GM18502 (cell line): ENCODE data around the gene LRMDA.

Experiments used
- ATAC-seq: cut with Tn5 transposase; IDR thresholded peaks from one replicate; pipeline ENCODE4 v1.9.1; 2021; ENCODE audit warnings: mild to moderate bottlenecking; ENCODE audit not compliant: unreplicated experiment, poor library complexity

LRMDA gene

GRCh38 chr10:76190634-76191270, 759.3 kb downstream of the LRMDA start:
- ATAC-seq, result no peak

- ATAC-seq, result no peak
Measured at GRCh38 chr10:76191336-76191735, 759.9 kb downstream of the LRMDA start.

- ATAC-seq, result no peak
Measured at GRCh38 chr10:76192151-76192550, 760.7 kb downstream of the LRMDA start.

- no peak for ATAC-seq
Measured at GRCh38 chr10:76192694-76193320, 761.4 kb downstream of the LRMDA start.

- no peak for ATAC-seq
Measured at GRCh38 chr10:76195654-76196390, 764.4 kb downstream of the LRMDA start.

GRCh38 chr10:76197293-76197692, 765.9 kb downstream of the LRMDA start:
- no peak for ATAC-seq

- ATAC-seq, result no peak
Measured at GRCh38 chr10:76198287-76199035, 767.0 kb downstream of the LRMDA start.

GRCh38 chr10:76201962-76202361, 770.5 kb downstream of the LRMDA start:
- no peak for ATAC-seq

GRCh38 chr10:76202777-76203176, 771.4 kb downstream of the LRMDA start:
- ATAC-seq, result no peak

GRCh38 chr10:76205361-76205760, 773.9 kb downstream of the LRMDA start:
- no peak for ATAC-seq

GRCh38 chr10:76206797-76207352, 775.5 kb downstream of the LRMDA start:
- no peak for ATAC-seq

- no peak for ATAC-seq
Measured at GRCh38 chr10:76209135-76209534, 777.7 kb downstream of the LRMDA start.

- ATAC-seq, result no peak
Measured at GRCh38 chr10:76210211-76210610, 778.8 kb downstream of the LRMDA start.

- ATAC-seq, result no peak
Measured at GRCh38 chr10:76211691-76212090, 780.3 kb downstream of the LRMDA start.

GRCh38 chr10:76213876-76214275, 782.5 kb downstream of the LRMDA start:
- no peak for ATAC-seq

GRCh38 chr10:76218035-76218434, 786.6 kb downstream of the LRMDA start:
- ATAC-seq, result no peak

- no peak for ATAC-seq
Measured at GRCh38 chr10:76229341-76229740, 797.9 kb downstream of the LRMDA start.

GRCh38 chr10:76230921-76231285, 799.5 kb downstream of the LRMDA start:
- ATAC-seq, result no peak

- ATAC-seq, result no peak
Measured at GRCh38 chr10:76231286-76231934, 800.0 kb downstream of the LRMDA start.
